K562 (cell line): ENCODE data around the gene TMEM184A. TPM values are rescaled to one million over a fixed set of nuclear protein-coding genes. Genes with fewer than 3 reads are reported as not detected.

ENCODE experiments used
- ATAC-seq: fragments of 200-7000 bp; cut with Tn5 transposase; 3 replicates; pipeline ENCODE4 v1.9.1; 2020; ENCODE audit warnings: moderate library complexity
- BruUV-seq: library from RNA; stranded (reverse); fragments of 400-500 nt; replicated peaks from 2 replicates; lab custom pipeline; 2021; lab: Mats Ljungman, UMichigan
- CTCF ChIA-PET: fragments of 300-600 bp; formaldehyde crosslinking; extraction: SDS; loops from one replicate; lab custom pipeline; 2021; ENCODE audit warnings: low intra/inter-chr PET ratio; lab: Yijun Ruan, JAX
- POLR2A ChIA-PET: fragments of 300-600, 350-650 bp; sonication (Branson Sonifier 250); formaldehyde crosslinking; extraction: SDS; loops from one replicate; lab custom pipeline; 2021; ENCODE audit warnings: antibody characterized with exemption, inconsistent platforms; lab: Yijun Ruan, JAX
- DNase-seq, 4 experiments: peaks; one replicate each; pipeline versions ENCODE4 v3.0.0 to v3.0.0-alpha.2; 2011 to 2018; ENCODE audit warnings: low spot score in 3 of 4, mixed read lengths in 3 of 4; ENCODE audit errors: extremely low read depth in 1 of 4
- FAIRE-seq: peaks from 2 replicates; lab custom pipeline; 2011; peaks lifted over from hg19 to GRCh38; lab: Jason Lieb, UNC
- H2AFZ ChIP-seq: 2 replicates; pipeline ENCODE4 v1.6.0; 2011; ENCODE audit warnings: low read depth, low read length, control low read depth, inconsistent platforms
- H3K27ac ChIP-seq: fragments of 200-600 bp; 3 replicates; pipeline ENCODE4 v1.8.0; 2011; ENCODE audit warnings: low read depth, mild to moderate bottlenecking, control low read depth, inconsistent platforms, low read length, moderate library complexity, mixed read lengths; ENCODE audit errors: extremely low read depth
- H3K27me3 ChIP-seq, 2 experiments: fragments of 300-600 bp in 1 of 2; 2 replicates in 1 of 2; 3 replicates in 1 of 2; pipeline versions ENCODE4 v1.6.0 to v1.8.0; 2011; ENCODE audit warnings: inconsistent platforms in 2 of 2, low read length in 2 of 2, mild to moderate bottlenecking in 1 of 2, mixed read lengths in 1 of 2, moderate library complexity in 1 of 2; ENCODE audit not compliant: control insufficient read depth in 2 of 2, insufficient read depth in 2 of 2
- H3K36me3 ChIP-seq: fragments of 300-600 bp; 3 replicates; pipeline ENCODE4 v1.8.0; 2011; ENCODE audit warnings: mild to moderate bottlenecking, low read length, inconsistent platforms; ENCODE audit not compliant: control insufficient read depth, insufficient read depth
- H3K4me1 ChIP-seq, 2 experiments: fragments of 200-600 bp in 1 of 2; replicated peaks in 1 of 2; 2 replicates in 1 of 2; 3 replicates in 1 of 2; pipeline versions ENCODE4 v1.5.1 to v1.8.0; 2011; ENCODE audit warnings: inconsistent platforms in 2 of 2, low read length in 2 of 2, mild to moderate bottlenecking in 1 of 2, mixed read lengths in 1 of 2, moderate library complexity in 1 of 2; ENCODE audit not compliant: control insufficient read depth in 2 of 2, insufficient read depth in 2 of 2
- H3K4me2 ChIP-seq: 2 replicates; pipeline ENCODE4 v1.6.1; 2011; ENCODE audit warnings: low read length, control low read depth, inconsistent platforms, mixed read lengths; ENCODE audit not compliant: insufficient read depth
- H3K4me3 ChIP-seq: fragments of 200-600 bp; sonication (generic), shearing (Covaris generic); 2 replicates; pipeline ENCODE4 v1.5.1; 2016; ENCODE audit warnings: control low read depth, inconsistent platforms
- H3K79me2 ChIP-seq: fragments of 200-600 bp; 3 replicates; pipeline ENCODE4 v1.8.0; 2011; ENCODE audit warnings: low read length, inconsistent platforms; ENCODE audit not compliant: control insufficient read depth, insufficient read depth
- H3K9ac ChIP-seq, 2 experiments: 2 replicates each; pipeline versions ENCODE4 v1.6.0 to v1.6.1; 2011; ENCODE audit warnings: low read depth in 2 of 2, low read length in 2 of 2, control low read depth in 1 of 2, inconsistent platforms in 1 of 2, mild to moderate bottlenecking in 1 of 2, mixed read lengths in 1 of 2; ENCODE audit not compliant: insufficient read depth in 1 of 2
- H3K9me1 ChIP-seq: one replicate; pipeline ENCODE4 v1.6.0; 2011; ENCODE audit warnings: inconsistent platforms, mild to moderate bottlenecking, low read length, moderate library complexity; ENCODE audit not compliant: control insufficient read depth, insufficient read depth
- H3K9me3 ChIP-seq: replicated peaks from 2 replicates; pipeline ENCODE4 v1.5.1; 2011; ENCODE audit warnings: low read depth, low read length, inconsistent platforms; ENCODE audit not compliant: control insufficient read depth, insufficient read depth
- H4K20me1 ChIP-seq: replicated peaks from 2 replicates; pipeline ENCODE4 v1.6.1; 2011; ENCODE audit warnings: low read length, inconsistent platforms, mixed read lengths; ENCODE audit not compliant: control insufficient read depth, insufficient read depth
- CBFB ChIP-seq: sonication (generic); formaldehyde crosslinking; IDR thresholded peaks from 2 replicates; pipeline ENCODE4 v1.4.0; 2020; ENCODE audit warnings: mild to moderate bottlenecking, missing genetic modification reagents
- RBFOX2 ChIP-seq: fragments of 200-400 bp; formaldehyde crosslinking; IDR thresholded peaks from 2 replicates; pipeline ENCODE4 v1.6.1; 2017; ENCODE audit warnings: low read depth, mild to moderate bottlenecking, low read length, moderate library complexity
- RCOR1 ChIP-seq, 2 experiments: IDR thresholded peaks; 2 replicates each; pipeline ENCODE4 v1.6.1; 2012; ENCODE audit warnings: low read depth in 2 of 2, low read length in 2 of 2, borderline replicate concordance in 1 of 2, improper control_type of control experiment in 1 of 2
- SAFB2 ChIP-seq: fragments of 200-400 bp; formaldehyde crosslinking; IDR thresholded peaks from 2 replicates; pipeline ENCODE4 v1.6.1; 2018; ENCODE audit warnings: borderline replicate concordance, low read length, low read depth, moderate library complexity; ENCODE audit not compliant: severe bottlenecking
- ZNF239 ChIP-seq: fragments of 250-450 bp; sonication (Bioruptor Pico); IDR thresholded peaks from 2 replicates; pipeline ENCODE4 v1.4.0; 2020; ENCODE audit warnings: mild to moderate bottlenecking
- ZNF384 ChIP-seq: IDR thresholded peaks from 2 replicates; pipeline ENCODE4 v1.6.1; 2012; ENCODE audit warnings: low read depth, low read length, improper control_type of control experiment
- ZNF561 ChIP-seq: fragments of 450-650 bp; formaldehyde crosslinking; conservative IDR thresholded peaks from 2 replicates; pipeline ENCODE4 v1.4.0; 2020; ENCODE audit warnings: mild to moderate bottlenecking, moderate library complexity
- ZNF75A ChIP-seq: fragments of 450-650 bp; formaldehyde crosslinking; IDR thresholded peaks from 2 replicates; pipeline ENCODE4 v1.4.0; 2020; ENCODE audit warnings: mild to moderate bottlenecking
- WGBS: fragments of 100-300 bp; shearing (Covaris generic); methylation state at CpG from one replicate; pipeline ENCODE4 v1.1.6; 2016; ENCODE audit warnings: low coverage, mixed read lengths; ENCODE audit not compliant: insufficient coverage; ENCODE audit errors: missing lambda C conversion rate; 5-methylcytosine and 5-hydroxymethylcytosine counted together
- in situ Hi-C: fragments of 300-500 bp; cut with MboI; formaldehyde crosslinking; loops from 4 replicates; pipeline ENCODE4 v1.15.0; 2018; ENCODE audit warnings: inconsistent platforms, mixed read lengths
- intact Hi-C: fragments of 100-400 bp; cut with micrococcal nuclease; formaldehyde crosslinking; loops from 2 replicates; pipeline ENCODE4 v1.14.2; 2022
- polyA plus RNA-seq, 8 experiments: library from polyadenylated mRNA; depleted of rRNA in 4 of 8; stranded (reverse) in 5 of 8; unstranded in 3 of 8; fragments of >200 nt; fragmentation: Nextera tagmentation in 2 of 8; fragmentation: Illumina TruSeq in 1 of 8; extraction: Ambion mirVana in 2 of 8; extraction: Trizol in 1 of 8; gene quantifications; 2 replicates each; pipeline versions ENCODE4 v1.2.1 to v1.2.3, GENCODE V29; 2011 to 2014; ENCODE audit warnings: inconsistent platforms in 1 of 8, missing spikeins in 1 of 8
- total RNA-seq, 7 experiments: library from RNA; depleted of rRNA in 6 of 7; stranded (reverse); fragments of >200 nt in 6 of 7; fragmentation: Illumina TruSeq in 2 of 7; extraction: Trizol in 2 of 7; gene quantifications; 2 replicates each; pipeline versions ENCODE4 v1.2.1 to v1.2.3, GENCODE V29; 2011 to 2021; ENCODE audit warnings: low replicate concordance in 1 of 7
- TF ChIP-seq, protein P1 (sequence below): sonication (generic); formaldehyde crosslinking; IDR thresholded peaks from 2 replicates; pipeline ENCODE4 v1.5.0; 2020; ENCODE audit warnings: missing genetic modification reagents
- TF ChIP-seq, protein P2 (sequence below): fragments of 200-400 bp; formaldehyde crosslinking; IDR thresholded peaks from 2 replicates; pipeline ENCODE4 v1.6.1; 2017; ENCODE audit warnings: mild to moderate bottlenecking, low read depth, low read length, moderate library complexity
- TF ChIP-seq, protein P3 (sequence below): fragments of 450-650 bp; IDR thresholded peaks from 2 replicates; pipeline ENCODE4 v1.6.1; 2016

Gene TMEM184A
- total and polyA plus RNA-seq, 9 of the 15 experiments (the other 6 are each of a cell fraction or from before 2014, with no cell fraction given), result 0.10 to 0.18 (median 0.11) TPM; not detected in 6

DNA sequence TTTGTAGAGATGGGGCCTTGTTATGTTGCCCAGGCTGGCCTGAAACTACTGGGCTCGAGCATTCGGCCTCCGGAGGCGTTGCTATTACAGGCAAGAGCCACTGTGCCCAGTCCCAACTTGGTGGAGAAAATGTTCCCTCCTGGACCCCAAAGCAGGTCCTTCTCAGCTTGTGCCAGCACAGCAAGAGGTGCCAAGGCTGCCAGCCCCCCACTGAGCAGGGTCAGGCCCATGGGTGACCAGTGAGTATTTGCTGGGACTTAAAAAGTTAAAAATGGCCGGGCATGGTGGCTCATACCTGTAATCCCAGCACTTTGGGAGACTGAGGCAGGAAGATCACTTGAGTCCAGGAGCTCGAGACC is 20.9 kb downstream of the TMEM184A start (continued):
- TF ChIP-seq ZNF75A (CRISPR knock-in tag), result no peak
- TF ChIP-seq, protein P1, sequence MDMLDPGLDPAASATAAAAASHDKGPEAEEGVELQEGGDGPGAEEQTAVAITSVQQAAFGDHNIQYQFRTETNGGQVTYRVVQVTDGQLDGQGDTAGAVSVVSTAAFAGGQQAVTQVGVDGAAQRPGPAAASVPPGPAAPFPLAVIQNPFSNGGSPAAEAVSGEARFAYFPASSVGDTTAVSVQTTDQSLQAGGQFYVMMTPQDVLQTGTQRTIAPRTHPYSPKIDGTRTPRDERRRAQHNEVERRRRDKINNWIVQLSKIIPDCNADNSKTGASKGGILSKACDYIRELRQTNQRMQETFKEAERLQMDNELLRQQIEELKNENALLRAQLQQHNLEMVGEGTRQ (CRISPR knock-in tag), result no peak
- TF ChIP-seq, protein P2, sequence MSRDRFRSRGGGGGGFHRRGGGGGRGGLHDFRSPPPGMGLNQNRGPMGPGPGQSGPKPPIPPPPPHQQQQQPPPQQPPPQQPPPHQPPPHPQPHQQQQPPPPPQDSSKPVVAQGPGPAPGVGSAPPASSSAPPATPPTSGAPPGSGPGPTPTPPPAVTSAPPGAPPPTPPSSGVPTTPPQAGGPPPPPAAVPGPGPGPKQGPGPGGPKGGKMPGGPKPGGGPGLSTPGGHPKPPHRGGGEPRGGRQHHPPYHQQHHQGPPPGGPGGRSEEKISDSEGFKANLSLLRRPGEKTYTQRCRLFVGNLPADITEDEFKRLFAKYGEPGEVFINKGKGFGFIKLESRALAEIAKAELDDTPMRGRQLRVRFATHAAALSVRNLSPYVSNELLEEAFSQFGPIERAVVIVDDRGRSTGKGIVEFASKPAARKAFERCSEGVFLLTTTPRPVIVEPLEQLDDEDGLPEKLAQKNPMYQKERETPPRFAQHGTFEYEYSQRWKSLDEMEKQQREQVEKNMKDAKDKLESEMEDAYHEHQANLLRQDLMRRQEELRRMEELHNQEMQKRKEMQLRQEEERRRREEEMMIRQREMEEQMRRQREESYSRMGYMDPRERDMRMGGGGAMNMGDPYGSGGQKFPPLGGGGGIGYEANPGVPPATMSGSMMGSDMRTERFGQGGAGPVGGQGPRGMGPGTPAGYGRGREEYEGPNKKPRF, result no peak
- no peak for TF ChIP-seq ZNF561 (CRISPR knock-in tag)

DNA sequence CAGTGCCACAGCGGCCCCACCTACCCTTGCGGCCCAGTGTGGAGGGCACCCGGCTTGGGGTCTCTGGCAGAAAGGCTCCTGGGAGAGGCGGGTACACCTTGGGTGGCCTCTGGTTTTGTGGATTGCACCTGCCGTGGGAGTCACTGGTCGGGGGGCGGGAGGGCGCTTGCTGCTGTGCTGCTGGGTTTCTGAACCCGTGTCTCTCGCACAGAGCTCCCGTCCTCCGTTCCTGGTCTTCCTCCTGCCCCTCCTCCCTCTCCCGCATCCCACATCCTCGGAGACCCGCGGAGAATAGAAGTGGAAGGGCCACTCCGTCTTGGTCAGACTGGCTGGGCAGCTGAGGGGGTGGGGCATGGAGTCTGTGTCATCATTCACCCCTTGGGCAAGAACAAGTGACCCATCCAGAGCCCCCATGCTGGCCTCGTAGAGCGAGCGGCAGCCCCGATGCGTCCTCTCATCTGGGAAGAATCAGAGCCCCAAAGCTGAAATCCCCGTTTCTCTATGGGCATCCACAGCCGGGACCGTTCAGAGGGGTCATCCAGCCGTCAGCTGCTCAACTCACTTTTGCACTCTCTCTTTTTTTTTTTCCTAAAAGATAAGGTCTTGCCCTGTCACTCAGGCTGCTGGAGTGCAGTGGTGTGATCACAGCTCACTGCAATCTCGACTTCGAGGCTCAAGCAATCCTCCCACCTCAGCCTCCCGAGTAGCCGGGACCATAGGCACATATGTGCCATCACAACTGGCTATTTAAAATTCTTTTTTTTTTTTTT is 21.5 kb downstream of the TMEM184A start:
- POLR2A ChIA-PET, result interaction anchor here (1.1 to 1.3 kb wide), 3 partner anchors 9 to 28 kb away, joined by 3 to 6 read pairs (median 4); no protein-coding TSS in a partner anchor
- ATAC-seq (no peak), DNase-seq (no peak), FAIRE-seq (peak; percentile 26)
- Histone ChIP-seq H4K20me1 (peaks cover 53% of the 10 kb centered on the region), H3K79me2 (peaks cover 73% of the 10 kb centered on the region), H3K4me3 (no peak overlapping the region), H3K27ac (peak overlapping the region; percentile 47; the same call in 1 of the 3 replicates), H3K27me3 (no peaks in the 10 kb centered on the region), H3K9ac (peak overlapping the region in 1 of 2 experiments; percentile 84; a peak in 2 of 4 replicates), H2AFZ (no peak overlapping the region), H3K4me1 (peaks cover 45 to 92% of the 10 kb centered on the region in 2 experiments), H3K4me2 (no peak overlapping the region), H3K9me3 (no peaks in the 10 kb centered on the region), H3K36me3 (peaks cover 27% of the 10 kb centered on the region; the same call in 2 of the 3 replicates), H3K9me1 (peaks cover 14% of the 10 kb centered on the region)
- intact Hi-C loops (no loop called here), in situ Hi-C loops (no loop called here)
- CTCF ChIA-PET, result no interaction called here
- WGBS, result 67% methylated on average over 22 of the region's 30 CpGs
- BruUV-seq, result no TSS peak
- TF ChIP-seq ZNF384, result peak; percentile 88
- TF ChIP-seq, protein P3, sequence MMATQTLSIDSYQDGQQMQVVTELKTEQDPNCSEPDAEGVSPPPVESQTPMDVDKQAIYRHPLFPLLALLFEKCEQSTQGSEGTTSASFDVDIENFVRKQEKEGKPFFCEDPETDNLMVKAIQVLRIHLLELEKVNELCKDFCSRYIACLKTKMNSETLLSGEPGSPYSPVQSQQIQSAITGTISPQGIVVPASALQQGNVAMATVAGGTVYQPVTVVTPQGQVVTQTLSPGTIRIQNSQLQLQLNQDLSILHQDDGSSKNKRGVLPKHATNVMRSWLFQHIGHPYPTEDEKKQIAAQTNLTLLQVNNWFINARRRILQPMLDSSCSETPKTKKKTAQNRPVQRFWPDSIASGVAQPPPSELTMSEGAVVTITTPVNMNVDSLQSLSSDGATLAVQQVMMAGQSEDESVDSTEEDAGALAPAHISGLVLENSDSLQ, result peak; percentile 95
- peak; percentile 53; the same call in 1 of the 2 replicates for TF ChIP-seq CBFB (CRISPR knock-in tag)
- TF ChIP-seq RCOR1 (IDR thresholded peaks at IDR 0.05; ENCODE audit: borderline replicate concordance in 1 of 2, low read depth in 2 of 2, low read length in 2 of 2), result peak in 1 of 2 experiments; percentile 46; a peak in 1 of 4 replicates
- TF ChIP-seq ZNF239, result no peak
- TF ChIP-seq SAFB2, result no peak
- TF ChIP-seq RBFOX2, result peak; percentile 31; the same call in 1 of the 2 replicates
